ENCODE data around the gene FMNL2.

Gene FMNL2

DNA sequence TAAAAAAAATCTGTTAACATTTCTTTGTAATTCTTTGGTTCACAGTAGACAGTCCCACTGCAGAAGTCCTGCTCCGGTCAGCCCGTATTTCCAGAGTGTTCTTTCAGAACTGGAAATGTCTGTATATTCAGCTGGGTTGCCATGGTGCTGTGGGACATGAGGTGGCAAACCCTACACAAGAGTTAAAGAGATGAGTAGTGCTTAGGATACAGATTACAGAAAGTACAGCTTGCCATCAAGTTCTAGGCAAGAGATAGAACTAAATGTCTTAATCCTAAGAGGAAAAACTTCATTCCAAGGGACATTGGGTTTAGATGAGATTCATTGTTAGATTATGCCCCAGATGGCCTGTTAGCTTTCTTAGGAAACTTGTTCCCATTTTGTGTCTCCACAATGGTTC is 60.1 kb downstream of the FMNL2 start:
- no peak for TF ChIP-seq CTCF (IDR thresholded peaks at IDR 0.05; ENCODE audit: low read depth, low read length, missing control alignments)
- no peak overlapping the region for H3K4me3 ChIP-seq (ENCODE audit: low read depth, low read length)
- in situ Hi-C loops (cut with HindIII; ENCODE audit: low sequenced_read_pairs) = no loop called here
- DNase-seq (ENCODE audit: low read depth) = no peak

DNA sequence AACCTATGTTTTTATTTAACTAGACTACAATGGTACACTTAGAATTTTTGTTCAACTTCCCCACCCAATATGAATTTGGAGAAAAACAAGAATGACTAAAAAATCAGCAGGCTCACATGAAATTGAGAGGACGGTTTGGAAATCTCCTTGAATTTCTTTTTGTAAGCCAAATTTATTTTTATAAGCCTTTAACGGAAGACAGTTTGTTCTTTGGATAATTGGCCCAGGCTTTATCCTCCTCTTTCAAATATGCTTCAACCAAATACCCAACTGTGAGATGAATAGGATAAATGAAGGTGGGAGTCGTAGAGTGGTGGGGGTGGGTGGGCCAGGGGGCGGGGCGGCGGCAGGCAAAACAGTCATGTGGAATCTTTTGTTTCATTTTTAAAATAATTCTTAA is 60.6 kb downstream of the FMNL2 start:
- no peak for TF ChIP-seq CTCF (IDR thresholded peaks at IDR 0.05; ENCODE audit: low read depth, low read length, missing control alignments)
- no peak for DNase-seq (ENCODE audit: low read depth)
- H3K4me3 ChIP-seq (ENCODE audit: low read depth, low read length) = no peak overlapping the region
- in situ Hi-C loops (cut with HindIII; ENCODE audit: low sequenced_read_pairs) = no loop called here

GRCh38 chr2:152396051-152396511 is 61.1 kb downstream of the FMNL2 start:
- no peak for DNase-seq (ENCODE audit: low read depth)
- no peak overlapping the region for H3K4me3 ChIP-seq (ENCODE audit: low read depth, low read length)
- no peak for TF ChIP-seq CTCF (IDR thresholded peaks at IDR 0.05; ENCODE audit: low read depth, low read length, missing control alignments)
- in situ Hi-C loops (cut with HindIII; ENCODE audit: low sequenced_read_pairs) = no loop called here

- TF ChIP-seq CTCF (IDR thresholded peaks at IDR 0.05; ENCODE audit: low read depth, low read length, missing control alignments) = no peak
- H3K4me3 ChIP-seq (ENCODE audit: low read depth, low read length) = no peak overlapping the region
- no peak for DNase-seq (ENCODE audit: low read depth)
- in situ Hi-C loops (cut with HindIII; ENCODE audit: low sequenced_read_pairs) = no loop called here
Observed at GRCh38 chr2:152396763-152397162, 61.8 kb downstream of the FMNL2 start.

DNA sequence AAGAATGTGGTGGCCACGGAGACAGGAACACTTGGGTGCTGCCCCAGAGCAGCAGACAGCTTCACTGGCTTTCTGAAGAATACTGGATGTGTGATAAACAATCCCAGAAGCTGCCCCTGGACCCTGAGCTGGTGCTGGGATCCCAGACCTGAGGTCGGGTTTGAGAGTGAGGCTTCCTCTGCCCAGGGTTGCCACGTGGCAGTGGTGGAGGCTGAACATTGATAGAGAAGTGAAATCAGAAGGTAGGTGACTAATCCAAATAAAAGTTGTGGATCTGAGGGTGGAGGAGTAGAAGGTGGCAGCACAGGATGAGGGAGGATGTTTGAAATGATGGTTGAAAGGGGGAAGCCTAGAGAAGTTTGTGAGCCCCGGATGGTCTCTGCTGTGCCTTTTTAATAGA is 64.0 kb downstream of the FMNL2 start:
- in situ Hi-C loops (cut with HindIII; ENCODE audit: low sequenced_read_pairs) = no loop called here
- TF ChIP-seq CTCF (IDR thresholded peaks at IDR 0.05; ENCODE audit: low read depth, low read length, missing control alignments) = no peak
- no peak overlapping the region for H3K4me3 ChIP-seq (ENCODE audit: low read depth, low read length)
- no peak for DNase-seq (ENCODE audit: low read depth)

DNA sequence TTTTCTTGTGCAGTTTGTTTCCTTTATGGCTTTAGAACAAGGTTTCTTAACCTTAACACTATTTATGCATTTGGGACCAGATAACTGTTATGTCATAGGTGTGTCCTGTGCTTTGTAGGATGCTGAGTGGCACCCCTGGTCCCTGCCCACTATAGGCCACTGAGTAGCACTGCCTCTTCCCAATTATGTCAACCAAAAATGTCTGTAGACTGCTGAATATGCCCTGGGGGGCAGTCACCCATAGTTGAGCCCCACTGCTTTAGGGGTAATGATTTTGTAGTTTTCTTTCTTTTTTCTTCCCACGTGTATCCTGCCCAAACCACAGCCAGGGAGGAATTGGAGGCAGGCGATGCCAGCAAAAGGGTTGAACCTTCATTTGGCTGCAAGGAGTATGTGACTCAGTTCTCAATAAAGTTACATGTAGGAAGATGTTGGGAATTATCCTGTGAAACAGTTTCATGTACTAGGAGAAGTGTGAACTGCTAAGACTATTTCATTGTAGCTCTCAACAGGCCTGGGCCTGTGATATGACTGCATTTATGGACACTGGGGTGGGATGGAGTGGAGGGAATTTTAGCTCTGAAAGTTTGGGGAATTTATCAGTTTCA is 65.7 kb downstream of the FMNL2 start:
- in situ Hi-C loops (cut with HindIII; ENCODE audit: low sequenced_read_pairs) = no loop called here
- TF ChIP-seq CTCF (IDR thresholded peaks at IDR 0.05; ENCODE audit: low read depth, low read length, missing control alignments) = no peak
- no peak for DNase-seq (ENCODE audit: low read depth)
- no peak overlapping the region for H3K4me3 ChIP-seq (ENCODE audit: low read depth, low read length)
